GM12864 (cell line): ENCODE measurements around the gene ZKSCAN7.
A peak's percentile ranks its signal among the peaks of the same experiment; 100 is the strongest.
"Not testable (repeated sequence)": the region's sequence is repeated elsewhere in the genome, so short reads cannot be mapped to it uniquely, and the experiment has no call there.

Source experiments
- DNase-seq: peaks from one replicate; pipeline ENCODE4 v3.0.0-alpha.2; 2011; ENCODE audit warnings: low read depth
- H3K4me3 ChIP-seq: 2 replicates; pipeline ENCODE4 v1.5.1; 2011; ENCODE audit warnings: mild to moderate bottlenecking, low read depth, low read length, control low read depth
- CTCF ChIP-seq: IDR thresholded peaks from 2 replicates; pipeline ENCODE4 v1.5.1; 2011; ENCODE audit warnings: low read depth, mild to moderate bottlenecking, moderate library complexity, low read length, control low read depth, inconsistent platforms; ENCODE audit errors: missing control alignments

The ZKSCAN7 gene

DNA sequence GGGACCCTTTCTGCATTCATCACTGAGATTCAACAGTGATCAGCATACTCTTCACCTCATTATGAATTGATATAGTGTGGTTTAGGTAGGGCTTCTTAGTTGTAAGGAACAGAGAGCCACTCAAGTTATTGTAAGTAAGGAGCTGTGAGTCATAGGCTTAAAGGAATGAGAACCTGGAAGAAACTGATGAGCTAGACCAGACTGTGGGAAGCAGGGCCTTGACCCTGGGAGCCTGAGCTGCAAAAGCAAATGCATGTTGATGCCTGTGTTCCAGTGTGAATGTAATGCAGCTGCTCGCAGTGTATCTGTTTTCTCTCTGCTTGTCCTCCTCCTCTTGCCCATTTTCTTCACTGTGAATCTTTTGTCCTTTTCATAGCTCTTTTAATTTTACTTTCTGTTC, 13.6 kb downstream of the ZKSCAN7 start:
- DNase-seq, result no peak
- no peak for TF ChIP-seq CTCF

GRCh38 chr3:44571024-44571423, 16.0 kb downstream of the ZKSCAN7 start:
- no peak for TF ChIP-seq CTCF
- DNase-seq, result no peak
- no peak overlapping the region for H3K4me3 ChIP-seq

More for the DNA sequence above, 13.6 kb downstream of the ZKSCAN7 start:
- H3K4me3 ChIP-seq, result no peak overlapping the region

- no peak overlapping the region for H3K4me3 ChIP-seq
- no peak for DNase-seq
- no peak for TF ChIP-seq CTCF
These were observed 21.6 kb downstream of the ZKSCAN7 start for GRCh38 chr3:44576613-44577012.

DNA sequence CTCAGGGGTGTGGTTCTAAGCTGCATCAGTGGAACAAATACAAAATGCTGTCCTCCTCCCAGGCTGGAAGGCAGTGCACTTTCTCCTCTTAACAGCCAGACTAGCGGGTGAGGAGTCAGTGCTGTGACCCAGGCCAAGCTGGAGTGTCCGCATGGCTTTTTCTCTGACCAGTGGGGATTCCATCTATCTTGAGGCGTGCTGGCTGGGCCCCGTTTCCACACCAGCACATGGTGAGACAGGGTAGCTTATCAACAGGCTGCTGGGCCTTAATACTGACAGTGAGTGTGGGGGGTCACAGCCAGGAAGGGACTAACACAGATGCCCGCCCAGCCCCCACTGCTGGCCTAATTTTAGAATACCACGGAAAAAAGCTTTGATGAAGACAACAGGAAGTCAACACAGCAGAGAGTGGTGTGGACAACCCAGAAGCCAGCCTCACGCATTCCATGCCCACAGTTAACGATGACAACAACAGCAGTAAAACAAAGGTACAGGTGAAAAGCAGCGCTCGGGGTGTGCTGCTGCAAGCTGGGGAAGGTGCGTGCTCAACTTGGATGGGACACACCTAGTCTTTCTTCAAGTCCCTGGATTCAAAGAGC, 22.5 kb downstream of the ZKSCAN7 start:
- not testable (repeated sequence) for DNase-seq, H3K4me3 ChIP-seq

DNA sequence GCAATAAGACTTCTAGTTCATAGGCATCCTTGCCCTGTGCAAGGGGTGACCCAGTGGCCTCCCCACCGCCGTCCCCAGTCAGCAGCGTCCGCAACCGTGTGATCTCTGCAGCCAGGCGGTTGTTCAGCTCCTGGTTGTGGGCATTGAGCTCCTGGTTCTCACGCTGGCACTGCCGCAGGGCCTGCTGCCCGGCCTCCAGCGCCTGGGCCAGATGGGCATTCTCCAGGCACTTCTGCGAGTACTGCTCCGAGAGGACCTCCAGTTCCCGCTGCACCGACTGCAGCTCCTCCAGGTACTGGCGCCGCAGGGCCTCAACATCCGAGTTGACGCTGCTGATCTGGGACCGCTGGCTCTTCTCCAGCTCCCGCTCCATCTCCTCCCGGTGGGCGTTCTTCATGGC, 23.3 kb downstream of the ZKSCAN7 start:
- H3K4me3 ChIP-seq, DNase-seq: not testable (repeated sequence)

DNA sequence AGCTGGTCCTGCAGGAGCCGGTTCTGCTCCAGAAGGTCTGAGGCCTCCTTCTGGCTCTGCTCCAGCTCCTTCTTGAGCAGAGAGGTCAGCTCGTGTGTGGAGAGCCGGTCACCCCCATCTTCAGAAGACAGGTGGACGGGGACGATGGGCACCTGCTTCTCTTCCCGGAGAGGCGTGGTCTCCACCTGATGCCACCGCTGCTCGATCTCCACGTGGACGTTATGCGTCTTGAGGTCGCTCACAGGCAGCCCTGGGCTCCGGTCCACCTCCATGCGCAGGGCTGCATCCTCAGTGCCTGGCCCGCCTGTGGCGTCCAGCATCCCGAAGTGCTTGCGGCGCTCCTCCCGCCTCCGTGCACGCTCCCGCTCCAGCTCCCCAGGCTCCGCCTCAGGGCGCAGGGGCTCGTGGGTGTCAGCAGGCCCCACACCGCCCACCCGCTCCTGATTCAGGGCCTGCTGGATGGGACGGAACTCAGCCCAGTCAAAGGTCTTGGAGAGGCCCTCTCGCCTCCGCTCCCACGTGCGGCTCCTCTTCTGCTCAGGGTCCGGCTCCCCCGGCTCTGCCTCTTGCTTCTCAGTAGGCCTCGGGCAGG, 24.0 kb downstream of the ZKSCAN7 start:
- not testable (repeated sequence) for DNase-seq, H3K4me3 ChIP-seq

- not testable (repeated sequence) for H3K4me3 ChIP-seq
These were observed 24.8 kb downstream of the ZKSCAN7 start for GRCh38 chr3:44579749-44580148.

DNA sequence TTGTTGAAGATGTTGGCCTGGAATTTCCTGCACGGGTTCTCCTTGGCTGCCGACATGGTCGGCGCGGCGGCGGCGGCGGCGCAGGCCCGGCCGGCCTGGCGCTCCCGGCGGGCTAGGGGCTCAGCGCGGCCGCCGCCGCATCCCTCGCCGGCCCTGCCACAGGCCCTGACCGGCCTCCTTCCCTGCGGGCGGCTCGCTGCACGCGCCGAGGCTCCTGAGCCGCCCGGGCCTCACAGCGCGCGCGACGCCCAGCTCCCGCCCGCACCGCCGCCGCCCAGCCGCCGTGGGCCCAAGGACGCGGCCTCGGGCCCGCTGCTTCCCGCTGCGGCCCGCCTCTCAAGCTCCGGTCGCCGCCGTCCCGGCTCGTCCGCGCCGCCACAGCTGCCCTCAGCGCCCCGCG, 26.0 kb downstream of the ZKSCAN7 start:
- H3K4me3 ChIP-seq, DNase-seq: not testable (repeated sequence)

More at GRCh38 chr3:44579749-44580148, 24.8 kb downstream of the ZKSCAN7 start:
- DNase-seq, result not testable (repeated sequence)

- no peak for DNase-seq
- TF ChIP-seq CTCF, result no peak
- peak within 1 kb of the TSS; percentile 50 for H3K4me3 ChIP-seq
These were observed 29.9 kb downstream of the ZKSCAN7 start, which contains the start of gene ZNF660 for GRCh38 chr3:44584646-44585501. ZNF660 (plus strand) TSS chr3:44584964; CDS start chr3:44594194, 9,230 bp downstream.
